A673 (cell line): ENCODE results near the gene S100A16. TPM values are rescaled to one million over a fixed set of nuclear protein-coding genes. Genes with fewer than 3 reads are reported as not detected.

ENCODE experiments used
- BruUV-seq: library from RNA; stranded (reverse); fragments of 400-500 nt; replicated peaks from 2 replicates; lab custom pipeline; 2021; lab: Mats Ljungman, UMichigan
- CTCF ChIA-PET: fragments of 300-600 bp; sonication (Branson Sonifier 250); formaldehyde crosslinking; loops from one replicate; lab custom pipeline; 2022; ENCODE audit warnings: antibody characterized with exemption; lab: Charles Lee
- POLR2A ChIA-PET: fragments of 300-600 bp; sonication (Branson Sonifier 250); formaldehyde crosslinking; loops from one replicate; lab custom pipeline; 2022; ENCODE audit warnings: antibody characterized with exemption; ENCODE audit not compliant: low non-redundant PET; lab: Charles Lee
- DNase-seq: peaks from one replicate; pipeline ENCODE4 v3.0.0-alpha.2; 2015; ENCODE audit warnings: low spot score
- H3K27ac ChIP-seq: fragments of 200-600 bp; sonication (generic); 2 replicates; pipeline ENCODE4 v1.5.1; 2016; ENCODE audit warnings: mixed run types, low read depth, mild to moderate bottlenecking, mixed read lengths, antibody characterized with exemption, low read length; ENCODE audit not compliant: poor library complexity, severe bottlenecking
- H3K27me3 ChIP-seq: fragments of 200-600 bp; sonication (generic); replicated peaks from 2 replicates; pipeline ENCODE4 v1.6.1; 2017; ENCODE audit warnings: mixed run types, low read depth, mild to moderate bottlenecking, mixed read lengths, antibody characterized with exemption, low read length; ENCODE audit not compliant: insufficient read depth, poor library complexity
- H3K36me3 ChIP-seq: fragments of 200-600 bp; sonication (generic); 2 replicates; pipeline ENCODE4 v1.6.1; 2016; ENCODE audit warnings: mixed run types, mild to moderate bottlenecking, mixed read lengths, antibody characterized with exemption, low read length; ENCODE audit not compliant: insufficient read depth, poor library complexity, severe bottlenecking
- H3K4me1 ChIP-seq: fragments of 200-600 bp; sonication (generic); 2 replicates; pipeline ENCODE4 v1.6.1; 2017; ENCODE audit warnings: mixed run types, mild to moderate bottlenecking, mixed read lengths, antibody characterized with exemption, low read length; ENCODE audit not compliant: insufficient read depth, poor library complexity, severe bottlenecking
- H3K4me3 ChIP-seq: fragments of 200-600 bp; sonication (generic); 2 replicates; pipeline ENCODE4 v1.5.1; 2016; ENCODE audit warnings: low read depth, mixed run types, mild to moderate bottlenecking, mixed read lengths, low read length; ENCODE audit not compliant: poor library complexity, severe bottlenecking
- H3K9me3 ChIP-seq: fragments of 200-600 bp; sonication (generic); 2 replicates; pipeline ENCODE4 v1.6.1; 2016; ENCODE audit warnings: mixed run types, low read depth, mild to moderate bottlenecking, mixed read lengths, antibody characterized with exemption, low read length; ENCODE audit not compliant: poor library complexity, severe bottlenecking
- EZH2 ChIP-seq: fragments of 200-600 bp; sonication (generic); IDR thresholded peaks from 2 replicates; pipeline ENCODE4 v1.6.1; 2017; ENCODE audit warnings: borderline replicate concordance, low read depth, mild to moderate bottlenecking, mixed read lengths, antibody characterized with exemption, low read length; ENCODE audit not compliant: poor library complexity, severe bottlenecking
- intact Hi-C: fragments of 100-400 bp; cut with micrococcal nuclease; formaldehyde crosslinking; loops from one replicate; pipeline ENCODE4 v1.10.0; 2022; ENCODE audit not compliant: unreplicated experiment
- total RNA-seq: library from RNA; stranded (reverse); gene quantifications from 2 replicates; pipeline ENCODE4 v1.2.3, GENCODE V29; 2021
- TF ChIP-seq, protein P1 (sequence below): fragments of 300-800, 200-600 bp; sonication (generic); conservative IDR thresholded peaks from 2 replicates; pipeline ENCODE4 v1.5.1; 2017; ENCODE audit warnings: low read depth, mild to moderate bottlenecking, antibody characterized with exemption, low read length, moderate library complexity, mixed read lengths

The S100A16 gene
- total RNA-seq, 1 experiment from 2014 or later = 0.43 TPM

- Histone ChIP-seq H3K27me3 (no peaks in the 10 kb centered on the region), H3K4me3 (no peak overlapping the region), H3K27ac (no peak overlapping the region), H3K36me3 (peaks cover 52% of the 10 kb centered on the region), H3K4me1 (no peaks in the 10 kb centered on the region), H3K9me3 (no peaks in the 10 kb centered on the region)
- no peak for TF ChIP-seq EZH2
- TF ChIP-seq, protein P1, sequence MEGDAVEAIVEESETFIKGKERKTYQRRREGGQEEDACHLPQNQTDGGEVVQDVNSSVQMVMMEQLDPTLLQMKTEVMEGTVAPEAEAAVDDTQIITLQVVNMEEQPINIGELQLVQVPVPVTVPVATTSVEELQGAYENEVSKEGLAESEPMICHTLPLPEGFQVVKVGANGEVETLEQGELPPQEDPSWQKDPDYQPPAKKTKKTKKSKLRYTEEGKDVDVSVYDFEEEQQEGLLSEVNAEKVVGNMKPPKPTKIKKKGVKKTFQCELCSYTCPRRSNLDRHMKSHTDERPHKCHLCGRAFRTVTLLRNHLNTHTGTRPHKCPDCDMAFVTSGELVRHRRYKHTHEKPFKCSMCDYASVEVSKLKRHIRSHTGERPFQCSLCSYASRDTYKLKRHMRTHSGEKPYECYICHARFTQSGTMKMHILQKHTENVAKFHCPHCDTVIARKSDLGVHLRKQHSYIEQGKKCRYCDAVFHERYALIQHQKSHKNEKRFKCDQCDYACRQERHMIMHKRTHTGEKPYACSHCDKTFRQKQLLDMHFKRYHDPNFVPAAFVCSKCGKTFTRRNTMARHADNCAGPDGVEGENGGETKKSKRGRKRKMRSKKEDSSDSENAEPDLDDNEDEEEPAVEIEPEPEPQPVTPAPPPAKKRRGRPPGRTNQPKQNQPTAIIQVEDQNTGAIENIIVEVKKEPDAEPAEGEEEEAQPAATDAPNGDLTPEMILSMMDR = no peak
- intact Hi-C loops = no loop called here
- DNase-seq = no peak
- ChIA-PET CTCF (no interaction called here), POLR2A (no interaction called here)
- BruUV-seq = no TSS peak
Observed at GRCh38 chr1:153647346-153647714, 34.4 kb upstream of the S100A16 start.

GRCh38 chr1:153646672-153647345 is 33.9 kb upstream of the S100A16 start:
- no peaks in the 10 kb centered on the region for H3K4me1 ChIP-seq
- BruUV-seq = no TSS peak
- CTCF ChIA-PET = no interaction called here
- intact Hi-C loops = no loop called here
- H3K27me3 ChIP-seq = no peaks in the 10 kb centered on the region
- no peak for DNase-seq
- TF ChIP-seq, protein P1 = no peak
- TF ChIP-seq EZH2 = no peak
- H3K4me3 ChIP-seq = no peak overlapping the region
- H3K36me3 ChIP-seq = peaks cover 57% of the 10 kb centered on the region
- H3K9me3 ChIP-seq = no peaks in the 10 kb centered on the region
- POLR2A ChIA-PET = no interaction called here
- H3K27ac ChIP-seq = no peak overlapping the region

GRCh38 chr1:153643816-153644215 is 30.9 kb upstream of the S100A16 start:
- CTCF ChIA-PET = no interaction called here
- Histone ChIP-seq H3K27me3 (no peaks in the 10 kb centered on the region), H3K9me3 (no peaks in the 10 kb centered on the region), H3K4me3 (no peak overlapping the region), H3K36me3 (peaks cover 87% of the 10 kb centered on the region), H3K27ac (no peak overlapping the region), H3K4me1 (no peaks in the 10 kb centered on the region)
- TF ChIP-seq, protein P1 = no peak
- TF ChIP-seq EZH2 = no peak
- no peak for DNase-seq
- POLR2A ChIA-PET = no interaction called here
- intact Hi-C loops = no loop called here
- BruUV-seq = no TSS peak
